ENCODE measurements around the gene CELSR1. TPM values are rescaled to one million over a fixed set of nuclear protein-coding genes. Genes with fewer than 3 reads are reported as not detected.

The CELSR1 gene
- total and polyA plus RNA-seq, 9 donors = 0.63 to 25.2 (median 2.9) TPM

- no peak for TF ChIP-seq CTCF (IDR thresholded peaks at IDR 0.05)
- TF ChIP-seq POLR2A (IDR thresholded peaks at IDR 0.05) = no peak
- TF ChIP-seq EP300 (IDR thresholded peaks at IDR 0.05) = no peak
- no peak overlapping the region for H3K4me3 ChIP-seq
- H3K27ac ChIP-seq = no peak overlapping the region
- intact Hi-C loops (cut with DNase I) = no loop called here
- H3K36me3 ChIP-seq = no peaks in the 10 kb centered on the region
- H3K27me3 ChIP-seq = no peaks in the 10 kb centered on the region
- no peaks in the 10 kb centered on the region for H3K9me3 ChIP-seq
- no peaks in the 10 kb centered on the region for H3K4me1 ChIP-seq (ENCODE audit: insufficient read depth)
- no peak for DNase-seq
- 70 to 88% (median 77%) methylated on average over 19 of the region's 19 CpGs for WGBS, 3 donors
Measured at GRCh38 chr22:46380069-46380468, 157.4 kb downstream of the CELSR1 start.

- 72 to 81% (median 79%) methylated on average over 29 of the region's 29 CpGs for WGBS, 3 donors
- Histone ChIP-seq H3K27ac (no peak overlapping the region), H3K9me3 (no peaks in the 10 kb centered on the region), H3K4me3 (no peak overlapping the region), H3K27me3 (no peaks in the 10 kb centered on the region), H3K36me3 (no peaks in the 10 kb centered on the region), H3K4me1 (ENCODE audit: insufficient read depth) (no peaks in the 10 kb centered on the region)
- intact Hi-C loops (cut with DNase I) = no loop called here
- no peak for TF ChIP-seq EP300 (IDR thresholded peaks at IDR 0.05)
- no peak for DNase-seq
Measured at GRCh38 chr22:46379066-46379930, 158.1 kb downstream of the CELSR1 start.

- intact Hi-C loops (cut with DNase I) = no loop called here
- Histone ChIP-seq H3K4me3 (no peak overlapping the region), H3K27me3 (no peaks in the 10 kb centered on the region), H3K27ac (no peak overlapping the region), H3K9me3 (no peaks in the 10 kb centered on the region), H3K4me1 (ENCODE audit: insufficient read depth) (no peaks in the 10 kb centered on the region), H3K36me3 (no peaks in the 10 kb centered on the region)
- WGBS, 3 donors = 54 to 64% (median 63%) methylated on average over 22 of the region's 22 CpGs
- TF ChIP-seq CTCF (IDR thresholded peaks at IDR 0.05) = no peak
- TF ChIP-seq EP300 (IDR thresholded peaks at IDR 0.05) = no peak
- no peak for TF ChIP-seq POLR2A (IDR thresholded peaks at IDR 0.05)
- DNase-seq = no peak
Measured at GRCh38 chr22:46378426-46379065, 158.9 kb downstream of the CELSR1 start.

GRCh38 chr22:46377525-46378425, 159.6 kb downstream of the CELSR1 start:
- no peak overlapping the region for H3K4me3 ChIP-seq
- no peaks in the 10 kb centered on the region for H3K9me3 ChIP-seq
- H3K4me1 ChIP-seq (ENCODE audit: insufficient read depth) = no peaks in the 10 kb centered on the region
- DNase-seq = peak in 1 of 5 donors; percentile 13
- no peak overlapping the region for H3K27ac ChIP-seq
- TF ChIP-seq CTCF (IDR thresholded peaks at IDR 0.05) (no peak), POLR2A (IDR thresholded peaks at IDR 0.05) (no peak), EP300 (IDR thresholded peaks at IDR 0.05) (no peak)
- no peaks in the 10 kb centered on the region for H3K36me3 ChIP-seq
- intact Hi-C loops (cut with DNase I) = no loop called here
- no peaks in the 10 kb centered on the region for H3K27me3 ChIP-seq
- WGBS, 3 donors = 71 to 76% (median 75%) methylated on average over 27 of the region's 27 CpGs

Data from ovary (tissue), 9 donors.